T-helper 17 cell (primary cell): ENCODE data around the gene FAM111B. TPM values are rescaled to one million over a fixed set of nuclear protein-coding genes. Genes with fewer than 3 reads are reported as not detected.
A peak's percentile ranks its signal among the peaks of the same experiment; 100 is the strongest.
"Not testable (repeated sequence)": the region's sequence is repeated elsewhere in the genome, so short reads cannot be mapped to it uniquely, and the experiment has no call there.

Source experiments
- ATAC-seq: fragments of 150-1000 bp; cut with Tn5 transposase; 2 replicates; pipeline ENCODE4 v1.10.0; 2021; ENCODE audit warnings: mild to moderate bottlenecking, moderate library complexity
- DNase-seq, 3 donors: peaks; one replicate each; pipeline versions ENCODE4 v3.0.0 to v3.0.0-alpha.2; 2020 to 2021
- H3K9me3 ChIP-seq: one replicate; pipeline ENCODE4 v1.7.0; 2013; ENCODE audit warnings: low read length, mild to moderate bottlenecking; ENCODE audit not compliant: control insufficient read depth, poor library complexity, severe bottlenecking
- H3K27ac Mint-ChIP-seq: one replicate; pipeline ENCODE4 v1.8.0; 2022; ENCODE audit warnings: mild to moderate bottlenecking, moderate library complexity, mixed read lengths
- H3K27me3 Mint-ChIP-seq: one replicate; pipeline ENCODE4 v1.8.0; 2022; ENCODE audit warnings: mixed read lengths
- H3K36me3 Mint-ChIP-seq: one replicate; pipeline ENCODE4 v1.8.0; 2022; ENCODE audit warnings: low read depth, mixed read lengths
- H3K4me1 Mint-ChIP-seq: one replicate; pipeline ENCODE4 v1.8.0; 2022; ENCODE audit warnings: mild to moderate bottlenecking, mixed read lengths
- H3K4me3 Mint-ChIP-seq: one replicate; pipeline ENCODE4 v1.8.0; 2022; ENCODE audit warnings: mild to moderate bottlenecking, moderate library complexity, mixed read lengths
- total RNA-seq, 4 donors: library from RNA in 2 of 4; stranded (reverse) in 2 of 4; gene quantifications; one replicate each; pipeline ENCODE4 v1.2.3 and lab custom pipeline; 2022 to 2026

The FAM111B gene
- total RNA-seq, 2 donors from 2014 or later = 1.4 to 2.0 TPM

- peaks cover 44% of the 10 kb centered on the region for H3K27me3 Mint-ChIP-seq
- not testable (repeated sequence) for H3K9me3 ChIP-seq, H3K4me1 Mint-ChIP-seq, H3K27ac Mint-ChIP-seq, ATAC-seq, DNase-seq, H3K36me3 Mint-ChIP-seq, H3K4me3 Mint-ChIP-seq
These were observed 25.5 kb upstream of the FAM111B start for GRCh38 chr11:59081430-59082020.

GRCh38 chr11:59086007-59086406, 21.0 kb upstream of the FAM111B start, which contains the start of gene GLYATL1B:
GLYATL1B (plus strand) TSS chr11:59086307; CDS start chr11:59086307, 0 bp downstream.
- not testable (repeated sequence) for H3K9me3 ChIP-seq, H3K36me3 Mint-ChIP-seq, H3K4me1 Mint-ChIP-seq, H3K4me3 Mint-ChIP-seq, ATAC-seq, H3K27ac Mint-ChIP-seq, DNase-seq
- peaks cover 31% of the 10 kb centered on the region for H3K27me3 Mint-ChIP-seq

- no peaks in the 10 kb centered on the region for H3K9me3 ChIP-seq
- DNase-seq = no peak
- Mint-ChIP-seq H3K4me1 (no peaks in the 10 kb centered on the region), H3K4me3 (no peak overlapping the region), H3K36me3 (no peaks in the 10 kb centered on the region), H3K27ac (no peak overlapping the region), H3K27me3 (peaks cover 36% of the 10 kb centered on the region)
- ATAC-seq = no peak
These were observed 18.9 kb upstream of the FAM111B start for GRCh38 chr11:59088162-59088561.

- H3K4me3 Mint-ChIP-seq, H3K36me3 Mint-ChIP-seq, H3K27ac Mint-ChIP-seq, H3K4me1 Mint-ChIP-seq, DNase-seq, ATAC-seq, H3K9me3 ChIP-seq: not testable (repeated sequence)
- peaks cover 36% of the 10 kb centered on the region for H3K27me3 Mint-ChIP-seq
These were observed 13.5 kb upstream of the FAM111B start for GRCh38 chr11:59093576-59093975.

GRCh38 chr11:59095225-59095624, 11.8 kb upstream of the FAM111B start:
- H3K4me1 Mint-ChIP-seq, H3K27ac Mint-ChIP-seq, H3K9me3 ChIP-seq, H3K4me3 Mint-ChIP-seq, H3K36me3 Mint-ChIP-seq, DNase-seq: not testable (repeated sequence)
- ATAC-seq = peak; percentile 50
- H3K27me3 Mint-ChIP-seq = peaks cover 39% of the 10 kb centered on the region

- not testable (repeated sequence) for H3K36me3 Mint-ChIP-seq, H3K4me3 Mint-ChIP-seq, H3K4me1 Mint-ChIP-seq, H3K27ac Mint-ChIP-seq, DNase-seq, H3K9me3 ChIP-seq, ATAC-seq
- peaks cover 46% of the 10 kb centered on the region for H3K27me3 Mint-ChIP-seq
These were observed 11.0 kb upstream of the FAM111B start for GRCh38 chr11:59095972-59096575.

- peak; percentile 78 for ATAC-seq
- H3K9me3 ChIP-seq = no peaks in the 10 kb centered on the region
- no peaks in the 10 kb centered on the region for H3K36me3 Mint-ChIP-seq
- no peak overlapping the region for H3K27ac Mint-ChIP-seq
- H3K4me1 Mint-ChIP-seq = peaks cover 12% of the 10 kb centered on the region
- DNase-seq = peak; percentile 41 to 59 (median 49)
- H3K27me3 Mint-ChIP-seq = peaks cover 37% of the 10 kb centered on the region
- no peak overlapping the region for H3K4me3 Mint-ChIP-seq
These were observed 9.8 kb upstream of the FAM111B start for GRCh38 chr11:59097113-59097708.

GRCh38 chr11:59097938-59098337, 9.1 kb upstream of the FAM111B start:
- H3K4me1 Mint-ChIP-seq = peaks cover 16% of the 10 kb centered on the region
- not testable (repeated sequence) for H3K27ac Mint-ChIP-seq, DNase-seq, H3K9me3 ChIP-seq, ATAC-seq, H3K36me3 Mint-ChIP-seq
- H3K27me3 Mint-ChIP-seq = peaks cover 31% of the 10 kb centered on the region
- peak overlapping the region; percentile 52 for H3K4me3 Mint-ChIP-seq

- Mint-ChIP-seq H3K27ac (no peak overlapping the region), H3K36me3 (no peaks in the 10 kb centered on the region), H3K4me1 (peaks cover 32% of the 10 kb centered on the region), H3K27me3 (peaks cover 24% of the 10 kb centered on the region), H3K4me3 (peak overlapping the region; percentile 86)
- H3K9me3 ChIP-seq = no peaks in the 10 kb centered on the region
- DNase-seq (peak; percentile 28 to 38 (median 30)), ATAC-seq (peak; percentile 64)
These were observed 4.7 kb upstream of the FAM111B start for GRCh38 chr11:59102259-59102765.

- H3K36me3 Mint-ChIP-seq, H3K9me3 ChIP-seq, H3K27me3 Mint-ChIP-seq, DNase-seq: not testable (repeated sequence)
- H3K4me1 Mint-ChIP-seq = peaks cover 40% of the 10 kb centered on the region
- ATAC-seq = peak; percentile 38
- peak overlapping the region; percentile 95 for H3K4me3 Mint-ChIP-seq
- peak overlapping the region; percentile 76 for H3K27ac Mint-ChIP-seq
These were observed 684 bp downstream of the FAM111B start for GRCh38 chr11:59107721-59108120.

GRCh38 chr11:59112494-59112893, 5.5 kb downstream of the FAM111B start:
- H3K27me3 Mint-ChIP-seq = no peaks in the 10 kb centered on the region
- no peaks in the 10 kb centered on the region for H3K36me3 Mint-ChIP-seq
- peaks cover 3% of the 10 kb centered on the region for H3K9me3 ChIP-seq
- DNase-seq = no peak
- no peak for ATAC-seq
- H3K4me3 Mint-ChIP-seq = no peak overlapping the region
- peak overlapping the region; percentile 46 for H3K27ac Mint-ChIP-seq
- H3K4me1 Mint-ChIP-seq = peaks cover 22% of the 10 kb centered on the region

GRCh38 chr11:59114344-59114743, 7.3 kb downstream of the FAM111B start:
- Mint-ChIP-seq H3K36me3 (no peaks in the 10 kb centered on the region), H3K27me3 (no peaks in the 10 kb centered on the region), H3K4me3 (no peak overlapping the region), H3K4me1 (peaks cover 10% of the 10 kb centered on the region), H3K27ac (no peak overlapping the region)
- DNase-seq = no peak
- H3K9me3 ChIP-seq = peaks cover 3% of the 10 kb centered on the region
- no peak for ATAC-seq

- H3K27me3 Mint-ChIP-seq = no peaks in the 10 kb centered on the region
- H3K4me1 Mint-ChIP-seq = peaks cover 7% of the 10 kb centered on the region
- DNase-seq (no peak), ATAC-seq (no peak)
- H3K36me3 Mint-ChIP-seq = no peaks in the 10 kb centered on the region
- no peak overlapping the region for H3K4me3 Mint-ChIP-seq
- H3K27ac Mint-ChIP-seq = no peak overlapping the region
- H3K9me3 ChIP-seq = peaks cover 3% of the 10 kb centered on the region
These were observed 8.5 kb downstream of the FAM111B start for GRCh38 chr11:59115553-59115952.
